H9 (cell line): Measurements from ENCODE around the gene GRM5. TPM values are rescaled to one million over a fixed set of nuclear protein-coding genes. Genes with fewer than 3 reads are reported as not detected.

Source experiments
- DNase-seq: peaks from one replicate; pipeline ENCODE4 v3.0.0-alpha.2; 2017
- H2AFZ ChIP-seq: one replicate; pipeline ENCODE4 v1.6.1; 2013; ENCODE audit warnings: mild to moderate bottlenecking, low read length, control low read depth, moderate library complexity
- H2AK5ac ChIP-seq: 2 replicates; pipeline ENCODE4 v1.6.1; 2013; ENCODE audit warnings: low read length, control low read depth, mixed read lengths; ENCODE audit not compliant: insufficient read length
- H2BK120ac ChIP-seq: one replicate; pipeline ENCODE4 v1.6.1; 2013; ENCODE audit warnings: low read depth, mild to moderate bottlenecking, low read length, control low read depth, inconsistent platforms; ENCODE audit not compliant: poor library complexity, severe bottlenecking
- H2BK12ac ChIP-seq: 2 replicates; pipeline ENCODE4 v1.6.1; 2013; ENCODE audit warnings: low read length, control low read depth, mixed read lengths, low read depth; ENCODE audit not compliant: insufficient read length
- H2BK15ac ChIP-seq: 2 replicates; pipeline ENCODE4 v1.6.1; 2013; ENCODE audit warnings: low read depth, low read length, control low read depth
- H2BK20ac ChIP-seq: one replicate; pipeline ENCODE4 v1.6.1; 2013; ENCODE audit warnings: low read depth, mild to moderate bottlenecking, low read length, control low read depth, inconsistent platforms; ENCODE audit not compliant: poor library complexity, severe bottlenecking
- H2BK5ac ChIP-seq: 2 replicates; pipeline ENCODE4 v1.6.1; 2013; ENCODE audit warnings: low read length, control low read depth, mixed read lengths; ENCODE audit not compliant: insufficient read length
- H3K14ac ChIP-seq: 2 replicates; pipeline ENCODE4 v1.6.1; 2013; ENCODE audit warnings: low read length, control low read depth; ENCODE audit not compliant: insufficient read depth
- H3K18ac ChIP-seq: 2 replicates; pipeline ENCODE4 v1.6.1; 2013; ENCODE audit warnings: low read depth, mild to moderate bottlenecking, mixed read lengths, low read length, control low read depth; ENCODE audit not compliant: insufficient read length
- H3K23ac ChIP-seq: 2 replicates; pipeline ENCODE4 v1.6.1; 2013; ENCODE audit warnings: low read length, control low read depth, mixed read lengths, low read depth; ENCODE audit not compliant: insufficient read length
- H3K23me2 ChIP-seq: 2 replicates; pipeline ENCODE4 v1.6.1; 2013; ENCODE audit warnings: low read depth, mild to moderate bottlenecking, mixed read lengths, low read length, control low read depth; ENCODE audit not compliant: insufficient read length, poor library complexity, severe bottlenecking
- H3K27ac ChIP-seq: 2 replicates; pipeline ENCODE4 v1.5.1; 2013; ENCODE audit warnings: low read length, control low read depth, mixed read lengths, low read depth; ENCODE audit not compliant: insufficient read length
- H3K27me3 ChIP-seq: 2 replicates; pipeline ENCODE4 v1.6.1; 2013; ENCODE audit warnings: low read length, control low read depth, inconsistent platforms; ENCODE audit not compliant: insufficient read depth
- H3K4ac ChIP-seq: 2 replicates; pipeline ENCODE4 v1.6.1; 2013; ENCODE audit warnings: low read depth, mild to moderate bottlenecking, control low read depth, inconsistent platforms, low read length, moderate library complexity
- H3K4me1 ChIP-seq: 2 replicates; pipeline ENCODE4 v1.6.1; 2013; ENCODE audit warnings: low read length, control low read depth, inconsistent platforms; ENCODE audit not compliant: insufficient read depth
- H3K4me2 ChIP-seq: 2 replicates; pipeline ENCODE4 v1.6.1; 2013; ENCODE audit warnings: low read length, control low read depth, mixed read lengths; ENCODE audit not compliant: insufficient read length, insufficient read depth
- H3K56ac ChIP-seq: 2 replicates; pipeline ENCODE4 v1.6.1; 2013; ENCODE audit warnings: low read depth, mild to moderate bottlenecking, mixed read lengths, low read length, control low read depth; ENCODE audit not compliant: insufficient read length
- H3K79me1 ChIP-seq: 2 replicates; pipeline ENCODE4 v1.6.1; 2013; ENCODE audit warnings: low read depth, mild to moderate bottlenecking, moderate library complexity, low read length, control low read depth, inconsistent platforms; ENCODE audit not compliant: insufficient read depth, poor library complexity, severe bottlenecking
- H3K79me2 ChIP-seq: 2 replicates; pipeline ENCODE4 v1.6.1; 2013; ENCODE audit warnings: low read length, control low read depth, inconsistent platforms; ENCODE audit not compliant: insufficient read depth
- H3K9ac ChIP-seq: 2 replicates; pipeline ENCODE4 v1.6.1; 2013; ENCODE audit warnings: low read length, control low read depth, mixed read lengths; ENCODE audit not compliant: insufficient read length; ENCODE audit errors: extremely low read depth
- H3K9me3 ChIP-seq: one replicate; pipeline ENCODE4 v1.6.1; 2013; ENCODE audit warnings: low read depth, low read length, inconsistent platforms; ENCODE audit not compliant: control insufficient read depth
- H3T11ph ChIP-seq: one replicate; pipeline ENCODE4 v1.6.1; 2013; ENCODE audit warnings: mild to moderate bottlenecking, low read length, control low read depth, inconsistent platforms
- H4K20me1 ChIP-seq: one replicate; pipeline ENCODE4 v1.6.1; 2013; ENCODE audit not compliant: control insufficient read depth, insufficient read length, insufficient read depth
- H4K5ac ChIP-seq: 2 replicates; pipeline ENCODE4 v1.6.1; 2013; ENCODE audit warnings: low read depth, mild to moderate bottlenecking, mixed read lengths, low read length, control low read depth; ENCODE audit not compliant: insufficient read length
- H4K8ac ChIP-seq: replicated peaks from 2 replicates; pipeline ENCODE4 v1.6.1; 2013; ENCODE audit warnings: low read length, control low read depth, mixed read lengths, low read depth; ENCODE audit not compliant: insufficient read length
- H4K91ac ChIP-seq: 2 replicates; pipeline ENCODE4 v1.6.1; 2013; ENCODE audit warnings: low read depth, mild to moderate bottlenecking, moderate library complexity, mixed read lengths, low read length, control low read depth; ENCODE audit not compliant: insufficient read length
- H3K27ac Mint-ChIP-seq, 3 experiments: 2 replicates in 2 of 3; 3 replicates in 1 of 3; pipeline ENCODE4 v1.8.0; 2020 to 2021; ENCODE audit warnings: mixed read lengths in 3 of 3, mild to moderate bottlenecking in 1 of 3, moderate library complexity in 1 of 3
- H3K27me3 Mint-ChIP-seq: 2 replicates; pipeline ENCODE4 v1.8.0; 2021; ENCODE audit warnings: low read depth, mild to moderate bottlenecking, moderate library complexity, mixed read lengths
- H3K36me3 Mint-ChIP-seq, 3 experiments: 2 replicates in 2 of 3; 3 replicates in 1 of 3; pipeline ENCODE4 v1.8.0; 2020 to 2021; ENCODE audit warnings: low read depth in 3 of 3, mixed read lengths in 3 of 3; ENCODE audit not compliant: insufficient read depth in 1 of 3
- H3K4me1 Mint-ChIP-seq, 2 experiments: 2 replicates each; pipeline ENCODE4 v1.8.0; 2020; ENCODE audit warnings: mixed read lengths in 2 of 2
- H3K4me3 Mint-ChIP-seq, 2 experiments: 2 replicates in 1 of 2; 3 replicates in 1 of 2; pipeline ENCODE4 v1.8.0; 2020 to 2021; ENCODE audit warnings: mild to moderate bottlenecking in 2 of 2, mixed read lengths in 2 of 2, moderate library complexity in 1 of 2
- H3K9me3 Mint-ChIP-seq, 2 experiments: 2 replicates in 1 of 2; 3 replicates in 1 of 2; pipeline ENCODE4 v1.8.0; 2020; ENCODE audit warnings: mild to moderate bottlenecking in 2 of 2, mixed read lengths in 2 of 2, moderate library complexity in 1 of 2
- total RNA-seq: library from RNA; stranded (reverse); gene quantifications from 2 replicates; pipeline ENCODE4 v1.2.1, GENCODE V29; 2021
- TF ChIP-seq, protein P1 (sequence below): fragments of 200-600 bp; sonication (generic); conservative IDR thresholded peaks from 3 replicates; pipeline ENCODE4 v1.8.0; 2021; ENCODE audit warnings: antibody characterized with exemption, mild to moderate bottlenecking

GRM5 gene
- total RNA-seq, 1 experiment from 2014 or later = not detected

DNA sequence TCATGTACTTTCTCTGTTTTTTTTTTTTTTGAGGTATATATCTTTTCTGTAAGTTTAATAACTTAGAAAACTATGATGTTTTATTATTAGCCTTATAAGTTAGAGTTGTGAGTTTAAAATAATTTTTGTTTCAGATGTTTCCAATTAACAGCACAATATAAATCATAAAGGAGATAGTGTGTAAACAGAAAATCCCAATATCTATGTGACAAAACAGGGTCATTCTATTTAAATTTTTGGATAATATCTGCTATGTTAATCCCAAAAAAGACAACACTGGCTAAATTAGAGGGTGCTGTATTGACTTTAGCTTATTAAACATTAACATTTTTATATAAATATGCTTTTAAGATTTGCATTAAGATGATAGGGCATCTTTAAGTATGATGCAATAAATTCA, 410.1 kb downstream of the GRM5 start:
- Histone ChIP-seq H4K20me1 (no peaks in the 10 kb centered on the region), H2BK120ac (no peak overlapping the region), H2AFZ (no peak overlapping the region), H3K27ac (no peak overlapping the region), H4K5ac (no peak overlapping the region), H3K27me3 (no peaks in the 10 kb centered on the region), H4K91ac (no peak overlapping the region), H3K9ac (no peak overlapping the region), H3K14ac (no peak overlapping the region), H3K79me1 (no peaks in the 10 kb centered on the region), H3T11ph (no peak overlapping the region), H3K79me2 (no peaks in the 10 kb centered on the region), H4K8ac (no peak overlapping the region), H2BK20ac (no peak overlapping the region), H2BK15ac (no peak overlapping the region), H2AK5ac (no peak overlapping the region), H2BK5ac (no peak overlapping the region), H3K9me3 (no peaks in the 10 kb centered on the region), H3K4me1 (no peaks in the 10 kb centered on the region), H2BK12ac (no peak overlapping the region), H3K4me2 (no peak overlapping the region), H3K23ac (no peak overlapping the region), H3K56ac (no peak overlapping the region), H3K18ac (no peak overlapping the region), H3K4ac (no peak overlapping the region), H3K23me2 (no peaks in the 10 kb centered on the region)
- no peak for DNase-seq
- Mint-ChIP-seq H3K4me3 (no peak overlapping the region), H3K27ac (no peak overlapping the region), H3K9me3 (peaks cover 5 to 7% of the 10 kb centered on the region in 2 experiments; a peak in 4 of 5 replicates), H3K4me1 (peaks cover 2 to 3% of the 10 kb centered on the region in 2 experiments), H3K36me3 (no peaks in the 10 kb centered on the region; a peak in 1 of 7 replicates), H3K27me3 (no peaks in the 10 kb centered on the region)
- TF ChIP-seq, protein P1, sequence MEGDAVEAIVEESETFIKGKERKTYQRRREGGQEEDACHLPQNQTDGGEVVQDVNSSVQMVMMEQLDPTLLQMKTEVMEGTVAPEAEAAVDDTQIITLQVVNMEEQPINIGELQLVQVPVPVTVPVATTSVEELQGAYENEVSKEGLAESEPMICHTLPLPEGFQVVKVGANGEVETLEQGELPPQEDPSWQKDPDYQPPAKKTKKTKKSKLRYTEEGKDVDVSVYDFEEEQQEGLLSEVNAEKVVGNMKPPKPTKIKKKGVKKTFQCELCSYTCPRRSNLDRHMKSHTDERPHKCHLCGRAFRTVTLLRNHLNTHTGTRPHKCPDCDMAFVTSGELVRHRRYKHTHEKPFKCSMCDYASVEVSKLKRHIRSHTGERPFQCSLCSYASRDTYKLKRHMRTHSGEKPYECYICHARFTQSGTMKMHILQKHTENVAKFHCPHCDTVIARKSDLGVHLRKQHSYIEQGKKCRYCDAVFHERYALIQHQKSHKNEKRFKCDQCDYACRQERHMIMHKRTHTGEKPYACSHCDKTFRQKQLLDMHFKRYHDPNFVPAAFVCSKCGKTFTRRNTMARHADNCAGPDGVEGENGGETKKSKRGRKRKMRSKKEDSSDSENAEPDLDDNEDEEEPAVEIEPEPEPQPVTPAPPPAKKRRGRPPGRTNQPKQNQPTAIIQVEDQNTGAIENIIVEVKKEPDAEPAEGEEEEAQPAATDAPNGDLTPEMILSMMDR = no peak
